ENCODE measurements around the gene ST8SIA6. TPM values are rescaled to one million over a fixed set of nuclear protein-coding genes. Genes with fewer than 3 reads are reported as not detected.

Gene ST8SIA6
- total RNA-seq, 1 donor from 2014 or later = not detected

DNA sequence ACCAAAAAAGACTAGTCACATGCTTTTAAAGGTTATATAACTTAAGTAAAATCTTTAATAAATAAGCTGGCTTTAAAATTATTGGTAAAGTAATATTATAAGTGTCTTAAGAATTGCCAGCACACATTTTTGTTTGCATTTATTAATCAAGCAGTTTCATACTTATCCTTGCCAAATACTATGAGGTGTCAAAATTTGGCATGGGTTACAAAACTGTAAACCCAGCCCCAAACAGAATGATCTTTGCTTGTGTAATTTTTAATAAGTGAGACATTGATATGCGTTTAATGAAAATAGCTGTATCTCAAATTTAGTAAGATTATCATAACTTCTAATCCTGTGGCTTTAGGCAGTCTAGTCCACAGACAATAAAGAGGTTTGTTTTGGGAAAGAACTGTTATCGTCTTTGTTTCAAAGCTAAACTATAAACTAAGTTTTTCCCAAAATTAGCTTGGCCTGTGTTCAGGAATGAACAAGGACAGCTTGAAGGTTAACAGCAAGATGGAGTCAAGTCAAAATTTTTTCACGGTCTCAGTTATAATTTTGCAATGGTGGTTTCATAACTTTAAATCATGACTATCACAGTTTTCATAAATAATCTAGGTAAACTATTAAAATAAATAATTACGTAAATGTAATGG lies 72.8 kb downstream of the ST8SIA6 start:
- Mint-ChIP-seq H3K27me3 (peaks cover 2% of the 10 kb centered on the region), H3K27ac (no peak overlapping the region), H3K4me1 (no peaks in the 10 kb centered on the region), H3K9me3 (no peaks in the 10 kb centered on the region), H3K4me3 (no peak overlapping the region), H3K36me3 (ENCODE audit: low read depth) (no peaks in the 10 kb centered on the region)
- intact Hi-C loops (cut with micrococcal nuclease) = no loop called here
- no peak for DNase-seq

DNA sequence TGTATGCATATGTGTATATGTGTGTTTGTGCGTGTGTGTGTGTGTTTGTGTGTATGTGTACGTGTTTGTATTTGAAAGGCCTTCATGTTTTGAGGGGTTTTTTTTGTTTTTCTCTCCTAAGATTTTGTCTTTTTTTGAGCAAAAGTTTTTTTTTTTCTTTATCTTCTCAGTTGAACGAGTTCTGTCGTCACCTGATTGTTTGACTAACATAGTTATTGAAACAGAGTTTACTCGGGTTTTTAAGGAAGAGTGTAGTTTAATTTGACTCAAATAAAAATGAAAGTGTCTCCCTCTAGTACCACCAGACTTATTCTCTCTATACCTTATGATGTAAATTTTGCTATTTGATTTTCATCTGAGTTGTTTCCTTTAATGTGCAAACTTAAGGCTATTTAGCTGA lies 73.5 kb downstream of the ST8SIA6 start:
- DNase-seq = no peak
- Mint-ChIP-seq H3K4me3 (no peak overlapping the region), H3K27me3 (peaks cover 2% of the 10 kb centered on the region), H3K4me1 (no peaks in the 10 kb centered on the region), H3K36me3 (ENCODE audit: low read depth) (no peaks in the 10 kb centered on the region), H3K9me3 (no peaks in the 10 kb centered on the region), H3K27ac (no peak overlapping the region)
- intact Hi-C loops (cut with micrococcal nuclease) = no loop called here

DNA sequence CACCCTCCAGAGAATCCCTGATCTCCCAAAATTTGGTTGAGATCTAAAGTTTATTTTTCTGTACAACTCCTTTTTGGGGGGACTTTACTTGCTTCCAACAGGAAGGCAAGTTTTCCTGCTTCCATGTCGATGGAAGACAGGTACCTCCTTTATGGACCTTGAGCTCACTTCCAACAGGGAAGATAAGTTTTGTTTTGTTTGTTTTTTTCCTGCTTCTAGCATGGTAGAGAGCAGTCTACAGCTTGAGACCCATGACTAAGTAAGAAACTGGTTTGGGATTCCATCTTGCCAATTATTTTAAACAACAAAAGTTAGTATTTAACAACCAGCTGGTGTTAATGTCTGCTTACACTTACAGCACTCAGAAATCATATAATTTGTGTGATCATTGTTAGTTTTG lies 74.4 kb downstream of the ST8SIA6 start:
- no peak overlapping the region for H3K4me3 Mint-ChIP-seq
- H3K27me3 Mint-ChIP-seq = peaks cover 2% of the 10 kb centered on the region
- no peaks in the 10 kb centered on the region for H3K9me3 Mint-ChIP-seq
- intact Hi-C loops (cut with micrococcal nuclease) = no loop called here
- DNase-seq = no peak
- H3K36me3 Mint-ChIP-seq (ENCODE audit: low read depth) = no peaks in the 10 kb centered on the region
- H3K4me1 Mint-ChIP-seq = no peaks in the 10 kb centered on the region
- no peak overlapping the region for H3K27ac Mint-ChIP-seq

DNA sequence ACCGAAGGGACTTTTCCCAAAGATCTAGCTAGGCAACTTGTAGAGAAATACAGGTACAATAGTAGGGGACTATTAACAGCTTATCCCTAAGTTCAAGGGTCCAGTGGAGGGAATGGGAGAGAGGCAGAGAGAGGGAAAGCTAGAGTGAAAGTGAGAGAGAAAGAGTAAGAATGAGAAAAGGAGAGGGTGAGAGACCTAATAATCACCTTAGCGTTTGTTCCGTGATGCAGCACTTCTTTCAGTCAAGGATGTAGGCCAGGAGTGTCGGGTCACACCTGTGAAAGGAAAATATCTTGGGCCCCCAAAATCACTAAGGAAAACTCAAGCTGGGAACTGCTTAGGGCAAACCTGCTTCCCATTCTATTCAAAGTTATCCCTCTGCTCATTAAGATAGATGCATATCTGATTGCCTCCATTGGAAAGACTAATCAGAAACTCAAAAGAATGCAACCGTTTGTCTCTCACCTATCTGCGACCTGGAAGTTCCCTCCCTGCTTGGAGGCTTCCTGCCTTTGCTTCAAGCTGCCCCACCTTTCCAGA lies 75.2 kb downstream of the ST8SIA6 start:
- Mint-ChIP-seq H3K36me3 (ENCODE audit: low read depth) (no peaks in the 10 kb centered on the region), H3K4me3 (no peak overlapping the region), H3K27me3 (peaks cover 2% of the 10 kb centered on the region), H3K27ac (no peak overlapping the region), H3K4me1 (no peaks in the 10 kb centered on the region), H3K9me3 (no peaks in the 10 kb centered on the region)
- DNase-seq = no peak
- intact Hi-C loops (cut with micrococcal nuclease) = loop anchor here (5.0 kb wide), 1 partner anchor 537 kb away; no protein-coding TSS in a partner anchor

DNA sequence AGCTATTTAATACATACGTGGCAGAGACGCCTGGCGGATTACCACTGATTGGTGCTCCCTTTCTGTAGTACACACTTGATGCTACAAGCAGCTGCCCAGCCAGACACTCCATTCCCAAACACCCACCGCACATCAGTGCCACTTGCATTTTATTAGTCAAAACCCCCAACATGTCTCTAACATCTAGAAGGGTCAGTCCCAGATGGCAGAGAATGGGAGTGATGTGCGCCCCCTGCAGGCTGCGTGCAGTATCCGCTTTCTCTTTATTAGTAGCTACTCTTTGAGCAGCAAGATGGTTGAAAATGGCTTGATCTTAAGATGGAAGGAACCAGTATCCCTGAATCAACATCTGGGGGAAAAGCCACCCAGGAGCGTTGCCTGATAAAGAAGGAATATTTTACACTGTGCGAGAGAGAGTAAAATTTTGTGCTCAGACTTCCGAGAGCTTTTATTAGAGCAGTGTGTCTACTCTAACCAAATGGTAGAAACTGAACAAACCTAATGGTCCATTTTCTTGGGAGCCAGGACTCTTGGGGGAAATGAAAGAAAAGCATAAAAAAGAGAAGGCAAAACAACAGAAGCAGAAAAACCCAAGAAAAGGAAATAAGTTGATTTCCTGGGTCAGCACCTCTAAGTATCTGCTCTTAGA lies 78.3 kb downstream of the ST8SIA6 start:
- Mint-ChIP-seq H3K4me1 (no peaks in the 10 kb centered on the region), H3K27me3 (peaks cover 2% of the 10 kb centered on the region)

DNA sequence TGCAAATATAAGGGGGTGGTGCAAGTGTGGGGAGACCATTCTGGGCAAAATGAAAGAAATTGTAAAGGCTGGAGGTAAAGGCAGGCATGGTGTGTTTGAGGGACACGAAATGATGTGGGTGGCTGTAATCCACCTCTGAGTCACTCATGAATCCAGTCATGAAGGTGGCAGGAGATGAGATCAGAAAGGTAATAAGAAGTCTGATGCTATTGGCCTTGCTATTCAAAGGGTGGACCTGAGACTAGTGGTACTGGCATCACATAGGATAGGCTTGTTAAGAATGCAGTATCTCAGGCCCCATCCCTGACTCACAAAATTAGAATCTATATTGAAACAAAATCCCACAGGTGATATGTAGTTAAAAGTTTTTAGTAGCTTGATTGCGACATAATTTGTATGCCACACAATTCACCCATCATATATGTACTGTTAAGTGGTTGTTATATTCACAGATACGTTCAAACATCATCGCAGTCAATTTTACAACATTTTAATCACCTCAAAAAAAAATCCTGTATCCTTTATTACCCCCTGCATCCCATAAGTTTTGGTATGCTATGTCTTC lies 85.6 kb downstream of the ST8SIA6 start:
- intact Hi-C loops (cut with micrococcal nuclease) = no loop called here
- Mint-ChIP-seq H3K4me1 (no peaks in the 10 kb centered on the region), H3K9me3 (no peaks in the 10 kb centered on the region), H3K36me3 (ENCODE audit: low read depth) (no peaks in the 10 kb centered on the region), H3K27ac (no peak overlapping the region), H3K27me3 (peaks cover 2% of the 10 kb centered on the region), H3K4me3 (no peak overlapping the region)
- no peak for DNase-seq

More for the DNA sequence above, 78.3 kb downstream of the ST8SIA6 start:
- DNase-seq = peak; percentile 73
- H3K27ac Mint-ChIP-seq = no peak overlapping the region
- no peak overlapping the region for H3K4me3 Mint-ChIP-seq
- H3K36me3 Mint-ChIP-seq (ENCODE audit: low read depth) = no peaks in the 10 kb centered on the region
- intact Hi-C loops (cut with micrococcal nuclease) = loop anchor here (5.0 kb wide), 1 partner anchor 534 kb away; no protein-coding TSS in a partner anchor
- no peaks in the 10 kb centered on the region for H3K9me3 Mint-ChIP-seq

DNA sequence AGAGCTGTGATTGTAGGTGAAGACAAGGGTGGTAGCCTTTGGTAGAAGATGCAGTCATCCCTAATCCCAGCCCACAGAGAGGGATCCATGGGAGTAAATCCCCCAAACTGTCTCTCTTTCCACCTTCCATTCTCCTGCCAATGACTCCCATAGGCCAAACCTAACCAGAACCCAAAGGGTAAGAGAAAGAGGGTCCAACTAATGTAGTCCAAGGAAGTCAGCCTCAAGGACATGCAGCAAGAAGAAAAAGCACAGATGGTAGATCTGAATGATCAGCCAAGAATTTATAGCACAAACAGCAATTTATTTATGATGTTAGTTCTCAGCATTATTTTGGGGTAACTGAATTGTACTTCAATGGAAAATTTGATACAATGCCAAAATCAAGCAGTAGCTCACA lies 87.7 kb downstream of the ST8SIA6 start:
- H3K4me3 Mint-ChIP-seq = no peak overlapping the region
- DNase-seq = no peak
- H3K27ac Mint-ChIP-seq = no peak overlapping the region
- intact Hi-C loops (cut with micrococcal nuclease) = no loop called here
- H3K36me3 Mint-ChIP-seq (ENCODE audit: low read depth) = no peaks in the 10 kb centered on the region
- H3K27me3 Mint-ChIP-seq = peaks cover 4% of the 10 kb centered on the region
- no peaks in the 10 kb centered on the region for H3K4me1 Mint-ChIP-seq
- no peaks in the 10 kb centered on the region for H3K9me3 Mint-ChIP-seq

DNA sequence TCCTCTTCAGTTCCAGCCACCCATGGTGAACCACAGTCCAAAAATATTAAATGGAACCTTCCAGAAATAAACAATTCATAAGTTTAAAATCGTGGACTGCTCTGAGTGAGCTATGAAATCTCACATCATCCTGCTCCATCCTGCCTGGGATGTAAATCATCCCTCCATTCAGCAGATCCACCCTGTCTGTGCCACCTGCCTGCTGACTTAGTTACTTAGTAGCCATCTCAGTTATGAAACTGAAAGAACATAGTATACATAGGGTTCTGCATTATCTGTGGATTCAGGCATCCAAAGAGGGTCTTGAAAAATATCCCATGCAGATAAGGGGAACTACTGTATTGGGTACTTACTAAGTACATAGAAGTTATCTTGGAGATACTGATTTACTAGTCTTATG lies 89.0 kb downstream of the ST8SIA6 start:
- H3K4me1 Mint-ChIP-seq = no peaks in the 10 kb centered on the region
- DNase-seq = no peak
- no peak overlapping the region for H3K27ac Mint-ChIP-seq
- H3K9me3 Mint-ChIP-seq = no peaks in the 10 kb centered on the region
- H3K4me3 Mint-ChIP-seq = no peak overlapping the region
- H3K27me3 Mint-ChIP-seq = peaks cover 8% of the 10 kb centered on the region
- intact Hi-C loops (cut with micrococcal nuclease) = no loop called here
- no peaks in the 10 kb centered on the region for H3K36me3 Mint-ChIP-seq (ENCODE audit: low read depth)

DNA sequence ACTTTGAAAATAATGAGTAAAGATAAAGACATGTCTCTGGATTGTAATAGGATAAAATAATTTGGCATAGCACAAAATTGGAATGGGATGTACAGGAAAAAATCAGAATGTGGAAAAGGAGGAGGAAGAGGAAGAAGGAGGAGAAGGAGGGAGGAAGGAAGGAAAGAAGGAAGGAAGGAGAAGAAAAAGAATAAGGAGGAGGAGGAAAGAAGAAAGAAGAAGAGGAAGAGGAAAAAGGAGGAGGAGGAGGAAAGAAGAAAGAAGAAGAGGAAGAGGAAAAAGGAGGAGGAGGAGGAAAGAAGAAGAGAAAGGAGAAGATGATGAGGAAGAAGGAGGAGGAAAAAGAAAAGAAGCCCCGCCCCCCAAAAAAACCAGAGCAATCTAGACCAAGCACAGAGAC lies 95.9 kb downstream of the ST8SIA6 start:
- Mint-ChIP-seq H3K4me3 (no peak overlapping the region), H3K27ac (no peak overlapping the region)

DNA sequence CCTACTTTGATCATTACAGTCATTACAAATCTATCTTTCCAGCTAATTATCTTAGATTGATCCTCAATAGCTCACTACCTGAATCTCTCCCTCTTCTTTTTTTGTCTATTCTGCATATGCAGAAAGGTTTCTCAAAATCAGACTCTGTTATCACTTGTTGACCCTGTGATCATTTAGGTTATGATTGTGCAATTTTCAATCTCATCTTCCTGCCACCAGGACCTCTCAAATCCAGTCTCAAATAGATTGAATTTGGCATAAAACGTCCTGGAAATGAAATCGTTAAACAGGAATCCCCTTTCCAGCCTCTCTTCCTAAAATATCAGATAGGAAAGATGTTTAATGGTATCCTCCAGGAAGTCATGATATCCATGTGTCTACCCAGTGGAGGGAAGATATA lies 96.6 kb downstream of the ST8SIA6 start:
- DNase-seq = no peak
- Mint-ChIP-seq H3K9me3 (no peaks in the 10 kb centered on the region), H3K36me3 (ENCODE audit: low read depth) (no peaks in the 10 kb centered on the region), H3K27me3 (peaks cover 19% of the 10 kb centered on the region), H3K4me1 (no peaks in the 10 kb centered on the region), H3K27ac (no peak overlapping the region), H3K4me3 (no peak overlapping the region)
- intact Hi-C loops (cut with micrococcal nuclease) = no loop called here

More for the DNA sequence above, 95.9 kb downstream of the ST8SIA6 start:
- DNase-seq = no peak
- peaks cover 19% of the 10 kb centered on the region for H3K27me3 Mint-ChIP-seq
- no peaks in the 10 kb centered on the region for H3K9me3 Mint-ChIP-seq
- H3K4me1 Mint-ChIP-seq = no peaks in the 10 kb centered on the region
- intact Hi-C loops (cut with micrococcal nuclease) = no loop called here
- H3K36me3 Mint-ChIP-seq (ENCODE audit: low read depth) = no peaks in the 10 kb centered on the region

DNA sequence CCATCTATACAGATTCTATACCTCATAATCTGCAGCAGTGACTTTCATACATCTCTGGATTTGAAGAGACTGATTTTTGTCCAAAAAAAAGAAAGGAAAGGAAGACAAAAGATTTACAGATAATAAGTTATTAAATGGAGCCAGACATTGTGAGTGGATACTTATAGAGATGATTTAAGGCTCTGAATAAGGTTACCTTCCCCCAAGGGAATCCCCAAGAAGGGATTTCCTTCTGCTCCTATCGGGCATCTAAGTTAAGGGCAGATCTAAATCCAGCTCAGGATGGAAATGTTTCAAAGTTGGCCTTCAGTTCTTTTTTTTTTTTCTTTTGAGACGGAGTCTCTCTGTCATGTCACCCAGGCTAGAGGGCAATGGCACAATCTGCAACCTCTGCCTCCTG lies 97.6 kb downstream of the ST8SIA6 start:
- H3K9me3 Mint-ChIP-seq = no peaks in the 10 kb centered on the region
- peaks cover 20% of the 10 kb centered on the region for H3K27me3 Mint-ChIP-seq
- no peaks in the 10 kb centered on the region for H3K36me3 Mint-ChIP-seq (ENCODE audit: low read depth)
- no peaks in the 10 kb centered on the region for H3K4me1 Mint-ChIP-seq
- H3K4me3 Mint-ChIP-seq = no peak overlapping the region
- DNase-seq = no peak
- intact Hi-C loops (cut with micrococcal nuclease) = no loop called here
- H3K27ac Mint-ChIP-seq = no peak overlapping the region

DNA sequence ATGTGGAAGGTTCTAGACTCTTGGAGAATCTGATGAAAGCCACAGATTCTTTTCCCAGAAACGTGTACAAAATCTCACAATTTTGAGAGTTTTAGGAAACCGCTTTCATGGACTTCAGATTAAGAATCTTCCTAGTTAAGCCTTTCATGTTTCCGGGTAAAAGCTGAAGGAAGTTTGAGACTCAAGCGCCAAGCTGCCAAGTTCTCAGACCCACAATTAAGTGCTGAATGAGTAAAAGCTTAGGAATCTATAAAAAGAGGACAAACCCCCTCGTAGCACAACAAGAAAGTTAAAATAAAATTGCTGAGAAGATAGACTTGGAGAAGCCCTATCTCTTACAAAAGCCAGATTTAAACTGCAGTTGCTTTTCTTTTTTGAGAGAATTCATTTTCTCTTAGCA lies 99.6 kb downstream of the ST8SIA6 start:
- Mint-ChIP-seq H3K4me1 (no peaks in the 10 kb centered on the region), H3K36me3 (ENCODE audit: low read depth) (no peaks in the 10 kb centered on the region), H3K9me3 (peaks cover 4% of the 10 kb centered on the region), H3K27ac (no peak overlapping the region), H3K27me3 (peaks cover 17% of the 10 kb centered on the region), H3K4me3 (no peak overlapping the region)
- no peak for DNase-seq
- intact Hi-C loops (cut with micrococcal nuclease) = no loop called here

DNA sequence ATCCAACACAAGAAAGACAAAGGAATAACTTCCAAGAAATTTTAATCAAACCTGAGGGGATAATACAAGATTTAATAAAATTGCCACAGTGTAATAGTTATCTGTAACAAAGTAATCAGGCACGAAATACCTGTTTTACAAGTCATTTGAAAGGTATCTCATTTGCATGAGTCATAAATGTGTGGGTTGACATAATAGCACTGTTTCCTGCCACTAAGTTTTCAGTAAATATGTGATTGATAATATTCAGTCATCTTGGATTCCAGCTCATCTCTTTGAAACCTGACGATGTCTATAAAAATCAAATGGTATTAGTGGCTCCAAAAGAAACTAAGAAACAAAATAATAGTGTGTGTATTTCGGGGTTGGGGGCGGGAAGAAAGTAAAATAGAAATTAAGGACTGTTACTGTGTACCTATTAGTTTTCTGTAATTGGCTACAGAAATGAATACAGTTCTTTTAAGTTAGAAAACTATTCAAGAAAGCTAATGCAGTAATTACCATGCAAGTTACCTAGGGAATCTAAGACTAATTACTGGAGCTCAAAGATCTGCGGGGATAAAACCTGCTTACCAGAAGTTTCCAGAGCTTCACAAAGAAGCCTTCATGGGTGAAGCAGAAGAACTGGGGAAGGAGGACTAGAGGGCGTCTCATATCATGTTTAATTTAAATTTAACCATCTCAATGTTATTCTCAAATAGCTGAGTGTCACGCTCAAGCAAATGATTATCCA lies 100.7 kb downstream of the ST8SIA6 start:
- no peak overlapping the region for H3K27ac Mint-ChIP-seq
- H3K27me3 Mint-ChIP-seq = peaks cover 17% of the 10 kb centered on the region
- H3K4me3 Mint-ChIP-seq = no peak overlapping the region
- no peaks in the 10 kb centered on the region for H3K4me1 Mint-ChIP-seq
- intact Hi-C loops (cut with micrococcal nuclease) = no loop called here
- H3K36me3 Mint-ChIP-seq (ENCODE audit: low read depth) = no peaks in the 10 kb centered on the region
- H3K9me3 Mint-ChIP-seq = peaks cover 4% of the 10 kb centered on the region
- no peak for DNase-seq

DNA sequence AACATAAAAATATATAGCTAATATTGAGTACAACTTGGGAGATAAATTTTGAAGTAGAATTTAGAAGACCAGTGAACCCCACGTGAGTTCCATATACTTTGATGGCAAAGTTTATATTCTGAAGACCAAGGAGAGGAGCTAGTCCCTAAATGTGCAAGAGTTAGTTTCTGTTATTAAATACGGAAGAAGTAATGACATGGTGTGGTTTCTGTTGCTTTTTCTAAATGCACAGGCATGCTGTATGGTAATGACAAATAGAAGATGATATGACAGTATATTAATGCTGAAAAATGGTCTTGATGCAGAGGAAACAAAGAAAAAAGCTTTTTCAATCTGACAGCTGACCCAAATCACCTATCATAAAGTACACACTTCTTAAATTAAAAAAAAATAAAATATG lies 101.8 kb downstream of the ST8SIA6 start:
- H3K9me3 Mint-ChIP-seq = peaks cover 4% of the 10 kb centered on the region
- DNase-seq = no peak
- H3K36me3 Mint-ChIP-seq (ENCODE audit: low read depth) = no peaks in the 10 kb centered on the region
- no peaks in the 10 kb centered on the region for H3K4me1 Mint-ChIP-seq
- H3K27me3 Mint-ChIP-seq = peaks cover 12% of the 10 kb centered on the region
- no peak overlapping the region for H3K4me3 Mint-ChIP-seq
- H3K27ac Mint-ChIP-seq = no peak overlapping the region
- intact Hi-C loops (cut with micrococcal nuclease) = no loop called here
